ENCODE results near the gene TGFB1I1. TPM values are rescaled to one million over a fixed set of nuclear protein-coding genes. Genes with fewer than 3 reads are reported as not detected.
A peak's percentile ranks its signal among the peaks of the same experiment; 100 is the strongest.
"Not testable (repeated sequence)": the region's sequence is repeated elsewhere in the genome, so short reads cannot be mapped to it uniquely, and the experiment has no call there.

The TGFB1I1 gene
- total RNA-seq, 2 donors from 2014 or later, result 2.7 to 5.6 TPM

DNA sequence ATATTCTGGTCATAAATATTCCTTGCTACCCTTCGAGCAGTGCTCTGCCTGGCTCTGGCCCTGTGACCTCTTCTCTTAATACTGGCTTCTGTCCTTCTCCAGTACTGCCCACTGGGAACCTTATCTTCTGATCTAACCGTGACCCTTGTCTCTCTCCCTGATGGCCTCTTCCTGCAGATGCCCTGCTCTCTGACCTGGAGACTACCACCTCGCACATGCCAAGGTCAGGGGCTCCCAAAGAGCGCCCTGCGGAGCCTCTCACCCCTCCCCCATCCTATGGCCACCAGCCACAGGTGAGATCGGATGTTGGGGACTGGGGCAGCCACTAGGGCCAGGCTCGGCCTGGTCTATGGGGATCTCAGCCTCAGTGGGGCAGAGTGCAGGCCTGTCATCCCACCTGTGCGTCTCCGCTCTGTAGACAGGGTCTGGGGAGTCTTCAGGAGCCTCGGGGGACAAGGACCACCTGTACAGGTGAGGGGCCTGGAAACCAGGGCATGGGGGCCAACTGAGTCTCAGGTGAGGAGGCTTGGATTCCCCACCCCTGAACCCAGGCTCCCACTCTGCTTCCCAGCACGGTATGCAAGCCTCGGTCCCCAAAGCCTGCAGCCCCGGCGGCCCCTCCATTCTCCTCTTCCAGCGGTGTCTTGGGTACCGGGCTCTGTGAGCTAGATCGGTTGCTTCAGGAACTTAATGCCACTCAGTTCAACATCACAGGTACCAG is 1.5 kb downstream of the TGFB1I1 start:
- Mint-ChIP-seq H3K4me3 (peak overlapping the region; percentile 54), H3K27me3 (peaks cover 4% of the 10 kb centered on the region)
- ATAC-seq (replicated peaks), result no peak

DNA sequence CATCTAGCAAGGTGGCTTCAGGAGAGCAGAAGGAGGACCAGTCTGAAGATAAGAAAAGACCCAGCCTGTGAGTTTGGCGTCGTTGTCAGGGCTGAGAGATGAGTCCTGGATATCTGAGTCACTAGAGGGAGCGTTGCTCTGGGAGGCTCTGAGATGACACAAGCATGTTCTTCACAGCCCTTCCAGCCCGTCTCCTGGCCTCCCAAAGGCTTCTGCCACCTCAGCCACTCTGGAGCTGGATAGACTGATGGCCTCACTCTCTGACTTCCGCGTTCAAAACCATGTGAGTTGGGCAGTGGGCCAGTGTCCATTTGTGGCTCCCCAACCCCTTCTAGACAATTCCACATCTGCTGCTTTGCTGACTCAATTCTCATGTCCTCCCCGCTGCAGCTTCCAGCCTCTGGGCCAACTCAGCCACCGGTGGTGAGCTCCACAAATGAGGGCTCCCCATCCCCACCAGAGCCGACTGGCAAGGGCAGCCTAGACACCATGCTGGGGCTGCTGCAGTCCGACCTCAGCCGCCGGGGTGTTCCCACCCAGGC is 2.3 kb downstream of the TGFB1I1 start:
- H3K9me3 Mint-ChIP-seq, result no peaks in the 10 kb centered on the region
- H3K36me3 Mint-ChIP-seq (ENCODE audit: low read depth), result no peaks in the 10 kb centered on the region
- no peak overlapping the region for H3K27ac Mint-ChIP-seq
- no peak overlapping the region for H3K4me3 Mint-ChIP-seq
- ATAC-seq (replicated peaks), result no peak
- peaks cover 4% of the 10 kb centered on the region for H3K27me3 Mint-ChIP-seq
- peaks cover 11% of the 10 kb centered on the region for H3K4me1 Mint-ChIP-seq

More for the DNA sequence above, 1.5 kb downstream of the TGFB1I1 start:
- H3K27ac Mint-ChIP-seq, result no peak overlapping the region
- no peaks in the 10 kb centered on the region for H3K36me3 Mint-ChIP-seq (ENCODE audit: low read depth)
- H3K4me1 Mint-ChIP-seq, result peaks cover 11% of the 10 kb centered on the region
- no peaks in the 10 kb centered on the region for H3K9me3 Mint-ChIP-seq

DNA sequence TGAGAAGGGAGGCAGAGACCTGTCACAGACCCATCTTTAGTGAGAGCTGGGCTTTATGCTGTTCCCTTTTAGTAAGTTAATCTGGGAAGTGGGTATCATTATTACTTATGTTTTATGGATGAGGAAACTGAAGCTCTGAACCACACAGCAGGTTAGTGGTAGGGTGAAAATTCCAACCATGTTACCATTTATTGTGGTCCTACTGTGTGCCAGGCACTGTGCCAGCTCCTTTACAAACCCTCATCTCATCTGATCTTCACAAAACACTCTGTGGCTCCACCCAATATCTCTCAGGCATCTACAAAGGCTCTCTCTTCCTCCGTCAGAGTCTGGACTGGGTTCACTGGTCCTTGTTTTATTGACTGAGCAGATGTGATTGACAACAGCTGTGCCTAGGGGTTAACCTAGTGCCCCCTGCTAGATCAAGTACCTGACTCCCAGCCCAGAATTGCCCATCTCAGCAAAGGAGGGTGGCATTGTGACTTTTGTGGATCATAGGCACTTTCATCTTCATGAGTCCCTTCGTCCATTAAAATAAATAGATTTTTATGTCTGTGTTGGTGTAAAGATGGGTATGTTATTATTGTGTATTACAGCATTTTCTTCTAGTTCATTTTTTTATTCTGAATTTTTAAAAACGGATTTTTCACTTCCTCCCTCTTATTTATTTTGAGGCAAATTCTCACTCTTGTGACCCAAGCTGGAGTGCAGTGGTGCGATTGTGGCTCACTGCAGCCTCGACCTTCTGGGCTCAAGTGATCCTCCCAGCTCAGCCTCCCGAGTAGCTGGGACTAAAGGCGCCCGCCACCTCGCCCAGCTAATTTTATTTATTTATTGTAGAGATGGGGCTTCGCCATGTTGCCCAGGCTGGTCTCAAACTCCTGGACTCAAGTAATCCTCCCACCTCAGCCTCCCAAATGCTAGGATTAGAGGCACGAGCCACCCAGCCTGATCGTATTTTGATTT is 3.1 kb downstream of the TGFB1I1 start:
- ATAC-seq (replicated peaks), result no peak
- peak overlapping the region; percentile 82 for H3K4me3 Mint-ChIP-seq
- peaks cover 4% of the 10 kb centered on the region for H3K27me3 Mint-ChIP-seq
- H3K9me3 Mint-ChIP-seq, result no peaks in the 10 kb centered on the region
- peaks cover 11% of the 10 kb centered on the region for H3K4me1 Mint-ChIP-seq
- H3K27ac Mint-ChIP-seq, result no peak overlapping the region
- no peaks in the 10 kb centered on the region for H3K36me3 Mint-ChIP-seq (ENCODE audit: low read depth)

DNA sequence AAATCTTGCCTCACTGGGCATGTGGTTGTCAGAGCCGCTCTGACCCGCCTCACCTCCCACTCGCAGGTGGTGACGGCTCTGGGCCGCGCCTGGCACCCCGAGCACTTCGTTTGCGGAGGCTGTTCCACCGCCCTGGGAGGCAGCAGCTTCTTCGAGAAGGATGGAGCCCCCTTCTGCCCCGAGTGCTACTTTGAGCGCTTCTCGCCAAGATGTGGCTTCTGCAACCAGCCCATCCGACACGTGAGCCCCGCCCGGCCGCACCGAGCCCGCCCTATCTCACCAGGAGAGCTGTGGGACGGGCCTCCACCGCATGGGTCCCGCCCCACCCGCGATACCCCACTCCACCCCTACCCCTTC is 4.0 kb downstream of the TGFB1I1 start:
- Mint-ChIP-seq H3K27ac (no peak overlapping the region), H3K36me3 (ENCODE audit: low read depth) (no peaks in the 10 kb centered on the region), H3K4me3 (peak overlapping the region; percentile 82), H3K27me3 (peaks cover 4% of the 10 kb centered on the region), H3K4me1 (peaks cover 11% of the 10 kb centered on the region), H3K9me3 (no peaks in the 10 kb centered on the region)
- ATAC-seq (replicated peaks), result no peak

DNA sequence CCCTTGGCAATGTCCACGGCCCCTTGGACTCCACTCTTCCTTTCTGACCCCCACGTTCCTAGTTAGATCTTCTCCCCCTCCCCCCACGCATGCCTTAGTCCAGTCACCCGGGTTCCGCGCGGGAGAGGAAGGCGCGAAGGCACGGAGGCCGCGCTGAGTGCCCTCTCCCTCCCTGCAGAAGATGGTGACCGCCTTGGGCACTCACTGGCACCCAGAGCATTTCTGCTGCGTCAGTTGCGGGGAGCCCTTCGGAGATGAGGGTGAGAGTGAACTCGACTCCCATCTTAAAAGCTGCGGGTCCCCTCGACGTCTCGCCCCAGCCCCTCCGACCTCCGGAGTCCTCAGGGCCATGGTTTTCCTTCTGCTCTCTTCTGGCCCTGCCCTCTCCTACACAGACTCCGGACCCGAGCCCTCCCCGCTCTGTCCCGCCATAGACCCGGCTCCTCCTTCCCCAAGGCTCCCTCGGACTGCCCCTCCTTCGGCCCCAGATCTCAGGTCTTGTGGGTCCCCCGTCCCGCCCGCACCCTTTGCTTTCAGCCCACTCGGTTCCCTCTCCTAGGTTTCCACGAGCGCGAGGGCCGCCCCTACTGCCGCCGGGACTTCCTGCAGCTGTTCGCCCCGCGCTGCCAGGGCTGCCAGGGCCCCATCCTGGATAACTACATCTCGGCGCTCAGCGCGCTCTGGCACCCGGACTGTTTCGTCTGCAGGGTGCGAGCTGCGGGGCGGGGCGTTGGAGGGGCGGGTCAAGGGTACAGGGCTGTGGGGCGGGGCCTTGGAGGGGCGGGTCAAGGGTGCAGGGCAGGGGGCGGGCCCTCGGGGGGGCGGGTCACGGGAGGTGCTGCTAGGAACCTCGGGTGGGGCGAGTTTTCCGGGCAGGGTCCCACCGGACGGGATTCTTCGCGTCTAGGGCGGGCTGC is 4.6 kb downstream of the TGFB1I1 start:
- peak; percentile 90 for ATAC-seq (replicated peaks)
- Mint-ChIP-seq H3K36me3 (ENCODE audit: low read depth) (no peaks in the 10 kb centered on the region), H3K4me3 (peak overlapping the region; percentile 82), H3K9me3 (no peaks in the 10 kb centered on the region), H3K4me1 (peaks cover 11% of the 10 kb centered on the region), H3K27ac (peak overlapping the region; percentile 78), H3K27me3 (peaks cover 4% of the 10 kb centered on the region)

DNA sequence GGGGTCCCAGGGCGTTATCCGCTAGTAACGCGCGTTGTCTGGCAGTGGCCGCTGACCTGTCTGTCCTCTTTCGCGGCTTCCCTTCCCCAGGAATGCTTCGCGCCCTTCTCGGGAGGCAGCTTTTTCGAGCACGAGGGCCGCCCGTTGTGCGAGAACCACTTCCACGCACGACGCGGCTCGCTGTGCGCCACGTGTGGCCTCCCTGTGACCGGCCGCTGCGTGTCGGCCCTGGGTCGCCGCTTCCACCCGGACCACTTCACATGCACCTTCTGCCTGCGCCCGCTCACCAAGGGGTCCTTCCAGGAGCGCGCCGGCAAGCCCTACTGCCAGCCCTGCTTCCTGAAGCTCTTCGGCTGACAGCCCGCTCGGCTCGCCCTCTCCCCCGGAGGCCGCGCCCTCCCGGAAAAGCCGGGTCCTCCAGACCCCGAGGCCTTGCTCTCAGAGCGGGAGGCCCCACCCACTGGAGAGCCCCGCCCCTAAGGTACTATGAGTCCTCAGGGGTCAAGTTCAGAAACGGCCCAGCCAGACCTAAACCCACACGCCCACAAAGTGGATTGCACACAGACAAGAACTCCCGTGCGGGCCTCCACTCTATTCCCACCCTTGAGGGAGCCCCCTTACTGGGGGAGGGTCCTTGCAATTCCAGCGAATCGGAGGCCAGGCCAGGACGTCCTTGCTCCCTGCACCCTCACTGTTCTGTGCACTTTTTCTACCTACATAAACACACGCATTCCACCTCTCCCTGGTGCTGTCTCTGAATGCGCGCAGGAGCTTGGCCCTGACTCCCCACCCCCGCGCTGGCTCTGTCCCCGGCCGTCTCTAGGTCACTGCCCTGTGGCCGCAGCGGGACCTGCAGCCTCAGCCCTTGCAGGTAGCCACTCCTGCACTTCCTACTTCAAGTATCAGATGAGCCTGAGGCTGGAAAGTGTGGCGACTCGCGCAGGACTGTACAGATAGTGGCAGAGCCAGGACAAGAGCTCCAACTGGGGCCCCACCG is 5.6 kb downstream of the TGFB1I1 start:
- Mint-ChIP-seq H3K27ac (peak overlapping the region; percentile 62), H3K4me3 (peak overlapping the region; percentile 82), H3K27me3 (peaks cover 2% of the 10 kb centered on the region), H3K9me3 (no peaks in the 10 kb centered on the region), H3K4me1 (peaks cover 11% of the 10 kb centered on the region), H3K36me3 (ENCODE audit: low read depth) (no peaks in the 10 kb centered on the region)
- peak; percentile 36 for ATAC-seq (replicated peaks)

DNA sequence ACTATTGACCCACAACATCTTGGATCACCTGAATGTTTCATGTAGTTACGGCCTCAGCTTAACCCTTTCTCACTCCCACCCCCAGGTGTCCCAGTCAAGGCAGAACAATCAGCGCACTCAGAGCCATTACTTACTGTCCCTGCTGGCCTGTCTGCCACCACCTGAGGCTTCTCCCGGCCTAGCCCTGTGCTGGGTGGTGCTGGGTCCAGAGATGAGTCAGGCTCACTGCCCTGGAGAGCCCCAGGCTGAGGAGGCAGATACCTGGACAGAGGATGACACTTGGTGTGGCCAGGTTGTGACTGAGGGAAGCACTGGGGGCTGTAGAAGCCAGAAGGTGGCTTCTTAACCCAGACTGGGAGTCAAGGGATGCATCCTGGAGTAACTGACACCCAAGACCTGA is 7.0 kb downstream of the TGFB1I1 start:
- Mint-ChIP-seq H3K9me3 (no peaks in the 10 kb centered on the region), H3K27ac (no peak overlapping the region), H3K4me1 (peaks cover 11% of the 10 kb centered on the region), H3K36me3 (ENCODE audit: low read depth) (no peaks in the 10 kb centered on the region), H3K4me3 (no peak overlapping the region), H3K27me3 (no peaks in the 10 kb centered on the region)
- no peak for ATAC-seq (replicated peaks)

DNA sequence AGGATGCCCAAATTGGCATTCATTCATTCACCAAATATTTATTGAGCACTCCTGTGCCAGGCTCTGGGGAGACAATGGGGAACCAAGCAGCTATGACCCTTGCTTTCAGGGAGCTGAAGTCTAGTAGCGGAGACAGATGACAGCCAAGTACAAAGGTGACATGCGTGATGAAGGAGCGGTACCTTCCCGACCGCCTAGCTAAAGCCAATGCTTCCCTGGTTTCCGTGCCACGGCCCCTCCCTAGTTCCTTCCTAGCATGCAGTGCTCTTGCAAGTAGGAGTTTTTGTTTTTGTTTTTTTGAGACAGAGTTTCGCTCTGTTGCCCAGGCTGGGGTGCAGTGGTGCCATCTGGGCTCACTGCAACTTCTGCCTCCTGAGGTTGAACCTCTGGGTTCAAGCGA is 7.8 kb downstream of the TGFB1I1 start:
- H3K4me3 Mint-ChIP-seq, result no peak overlapping the region
- peaks cover 11% of the 10 kb centered on the region for H3K4me1 Mint-ChIP-seq
- no peaks in the 10 kb centered on the region for H3K9me3 Mint-ChIP-seq
- H3K27me3 Mint-ChIP-seq, result no peaks in the 10 kb centered on the region
- no peaks in the 10 kb centered on the region for H3K36me3 Mint-ChIP-seq (ENCODE audit: low read depth)
- no peak overlapping the region for H3K27ac Mint-ChIP-seq
- no peak for ATAC-seq (replicated peaks)

DNA sequence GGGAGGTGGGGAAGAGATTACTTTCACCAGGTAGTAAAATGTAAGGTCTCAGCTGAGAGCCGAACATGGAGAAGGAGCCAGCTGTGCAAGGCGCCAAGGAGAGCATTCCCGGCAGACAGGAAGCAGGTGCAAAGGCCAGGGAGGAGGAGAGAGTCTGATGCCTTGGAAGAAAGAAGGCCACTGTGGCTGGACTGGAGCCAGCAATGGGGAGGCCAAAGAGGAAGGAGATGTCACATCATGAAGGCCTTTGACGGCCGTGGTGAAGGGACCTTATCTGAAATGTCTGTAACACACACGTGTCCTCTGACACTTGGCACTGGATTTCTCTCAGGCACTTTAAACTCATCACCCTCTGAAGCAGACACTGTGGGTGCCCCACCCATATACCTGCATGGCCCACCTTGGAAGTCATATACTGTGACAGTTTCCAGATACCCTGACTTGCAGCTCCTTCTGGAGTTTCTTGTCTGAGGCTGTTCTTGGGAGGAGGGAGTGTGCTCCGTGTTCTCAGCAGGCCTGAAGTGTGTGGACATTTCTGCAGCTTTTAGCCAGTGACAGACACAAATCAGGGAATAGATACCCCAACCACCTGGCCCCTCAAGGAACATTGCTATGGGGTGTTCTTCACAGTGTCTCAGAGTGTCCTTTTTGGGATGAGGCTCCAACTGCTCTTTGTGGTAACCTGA is 9.0 kb downstream of the TGFB1I1 start:
- peaks cover 11% of the 10 kb centered on the region for H3K4me1 Mint-ChIP-seq
- no peaks in the 10 kb centered on the region for H3K36me3 Mint-ChIP-seq (ENCODE audit: low read depth)
- H3K4me3 Mint-ChIP-seq, result no peak overlapping the region
- no peaks in the 10 kb centered on the region for H3K9me3 Mint-ChIP-seq
- no peak for ATAC-seq (replicated peaks)
- no peaks in the 10 kb centered on the region for H3K27me3 Mint-ChIP-seq
- no peak overlapping the region for H3K27ac Mint-ChIP-seq

DNA sequence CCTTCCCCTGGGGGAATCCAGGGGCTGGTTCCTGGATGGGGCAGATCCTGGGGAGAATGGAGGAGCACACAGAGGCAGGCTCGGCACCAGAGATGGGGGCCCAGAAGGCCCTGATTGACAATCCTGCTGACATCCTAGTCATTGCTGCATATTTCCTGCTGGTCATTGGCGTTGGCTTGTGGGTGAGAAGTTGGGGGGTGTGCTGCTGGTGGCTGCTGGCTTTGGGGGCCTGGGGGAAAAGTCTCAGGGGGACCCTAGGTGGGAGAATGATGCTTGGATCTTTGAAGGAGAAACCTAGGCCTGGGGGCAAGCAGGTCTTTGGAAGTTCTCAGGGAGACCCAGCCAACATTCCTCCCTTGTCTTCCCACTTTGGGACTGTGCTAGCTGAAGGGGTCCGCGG is 11.1 kb downstream of the TGFB1I1 start, which contains the start of gene SLC5A2:
Gene SLC5A2, plus strand, starts transcription at position 43 of the 400 bp plus-strand sequence. Its CDS starts 14 bp downstream, at position 57.
- H3K4me3 Mint-ChIP-seq, result no peak within 1 kb of the TSS
- no peaks in the 10 kb centered on the region for H3K27me3 Mint-ChIP-seq
- no peak for ATAC-seq (replicated peaks)
- peaks cover 3% of the 10 kb centered on the region for H3K4me1 Mint-ChIP-seq
- H3K36me3 Mint-ChIP-seq (ENCODE audit: low read depth), result no peaks in the 10 kb centered on the region
- no peak within 1 kb of the TSS for H3K27ac Mint-ChIP-seq
- no peaks in the 10 kb centered on the region for H3K9me3 Mint-ChIP-seq

DNA sequence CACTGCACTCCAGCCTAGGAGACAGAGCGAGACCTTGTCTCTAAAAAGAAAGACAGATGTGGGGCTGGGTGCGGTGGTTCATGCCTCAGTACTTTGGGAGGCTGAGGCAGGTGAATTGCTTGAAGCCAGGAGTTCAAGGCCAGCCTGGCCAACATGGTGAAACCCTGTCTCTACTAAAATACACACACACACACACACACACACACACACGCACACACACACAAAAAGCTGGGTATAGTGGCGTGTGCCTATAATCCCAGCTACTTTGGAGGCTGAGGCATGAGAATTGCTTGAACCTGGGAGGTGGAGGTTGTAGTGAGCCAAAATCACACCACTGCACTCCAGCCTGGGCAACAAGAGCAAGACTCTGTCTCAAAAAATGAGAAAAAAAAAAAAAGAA is 12.1 kb downstream of the TGFB1I1 start:
- ATAC-seq (replicated peaks); H3K27ac Mint-ChIP-seq: not testable (repeated sequence)

DNA sequence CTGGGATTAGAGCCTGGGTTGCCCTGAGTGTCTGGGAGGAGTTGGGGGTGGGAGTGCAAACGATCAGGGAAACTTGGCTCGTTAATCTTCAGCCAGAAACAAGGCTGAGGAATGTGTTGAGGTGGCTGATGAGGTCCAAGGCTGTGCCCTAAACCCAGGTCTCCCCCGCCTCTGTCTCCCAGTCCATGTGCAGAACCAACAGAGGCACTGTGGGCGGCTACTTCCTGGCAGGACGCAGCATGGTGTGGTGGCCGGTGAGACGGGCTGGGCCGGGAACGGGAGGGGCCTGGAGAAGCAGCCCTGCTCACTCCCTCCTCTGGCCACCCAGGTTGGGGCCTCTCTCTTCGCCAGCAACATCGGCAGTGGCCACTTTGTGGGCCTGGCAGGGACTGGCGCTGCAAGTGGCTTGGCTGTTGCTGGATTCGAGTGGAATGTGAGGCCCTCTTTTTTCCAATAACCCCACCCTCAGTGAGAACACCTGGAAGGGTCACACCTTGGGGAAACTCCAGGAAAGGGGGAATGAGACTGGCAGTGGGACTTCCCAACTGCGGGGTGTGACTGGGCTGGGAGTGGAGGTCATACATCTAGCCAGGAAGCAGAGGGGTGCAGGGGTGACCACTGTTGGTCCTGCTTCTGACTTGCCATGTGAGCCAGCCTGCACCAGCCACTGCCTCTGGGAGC is 12.7 kb downstream of the TGFB1I1 start:
- ATAC-seq (replicated peaks), result no peak
- Mint-ChIP-seq H3K4me1 (no peaks in the 10 kb centered on the region), H3K9me3 (no peaks in the 10 kb centered on the region), H3K4me3 (no peak overlapping the region), H3K27ac (no peak overlapping the region), H3K27me3 (no peaks in the 10 kb centered on the region), H3K36me3 (ENCODE audit: low read depth) (no peaks in the 10 kb centered on the region)

More for the DNA sequence above, 12.1 kb downstream of the TGFB1I1 start:
- not testable (repeated sequence) for H3K36me3 Mint-ChIP-seq (ENCODE audit: low read depth); H3K27me3 Mint-ChIP-seq; H3K4me3 Mint-ChIP-seq; H3K4me1 Mint-ChIP-seq; H3K9me3 Mint-ChIP-seq

All from activated T-helper 17 cell treated with anti-CD3 and anti-CD28 coated beads, Interleukin-2, amount 50 U/mL, for 72 hours (primary cell).